Measurements from ENCODE around the gene C13orf42.

- TF ChIP-seq CTCF (conservative IDR thresholded peaks at IDR 0.05; ENCODE audit: low read depth in 2 of 2): no peak
- no peak for TF ChIP-seq EZH2 (IDR thresholded peaks at IDR 0.05; ENCODE audit: low read depth, unreplicated experiment)
- TF ChIP-seq ZNF114 (CRISPR knock-in tag; IDR thresholded peaks at IDR 0.05): no peak
Measured at GRCh38 chr13:51050021-51050830, 60.8 kb downstream of the C13orf42 start.

Data from GM23338 (cell line).